Transverse colon (tissue), 4 donors: Measurements from ENCODE around the gene FNTB. TPM values are rescaled to one million over a fixed set of nuclear protein-coding genes. Genes with fewer than 3 reads are reported as not detected.

Experiments
- DNase-seq: peaks from one replicate; pipeline ENCODE4 v3.0.0-alpha.2; 2019
- H3K27ac ChIP-seq, 4 donors: fragments of 200-600 bp; sonication (generic); 2 replicates each; pipeline ENCODE4 v1.5.1; 2016 to 2018; ENCODE audit warnings: inconsistent platforms in 4 of 4
- H3K27me3 ChIP-seq: fragments of 200-600 bp; sonication (generic); 2 replicates; pipeline ENCODE4 v1.5.1; 2017; ENCODE audit warnings: inconsistent platforms
- H3K36me3 ChIP-seq, 4 donors: fragments of 200-600 bp; sonication (generic); 2 replicates each; pipeline ENCODE4 v1.5.1; 2017 to 2019; ENCODE audit warnings: inconsistent platforms in 4 of 4
- H3K4me1 ChIP-seq, 4 donors: fragments of 200-600 bp; sonication (generic); 2 replicates each; pipeline ENCODE4 v1.5.1; 2017 to 2020; ENCODE audit warnings: inconsistent platforms in 4 of 4
- H3K4me3 ChIP-seq, 4 donors: fragments of 200-600 bp; sonication (generic); 1 replicate in 1 of 4; 2 replicates in 3 of 4; pipeline versions ENCODE4 v1.5.1 to v1.6.1; 2017 to 2019; ENCODE audit warnings: inconsistent platforms in 4 of 4
- H3K9me3 ChIP-seq, 2 donors: fragments of 200-600 bp; sonication (generic); 2 replicates each; pipeline ENCODE4 v1.5.1; 2017 to 2019; ENCODE audit warnings: inconsistent platforms in 2 of 2
- CTCF ChIP-seq, 5 experiments: fragments of 200-600 bp in 3 of 5; fragments of 450-650 bp in 2 of 5; sonication (generic) in 3 of 5; IDR thresholded peaks; 1 replicate in 2 of 5; 2 replicates in 3 of 5; pipeline ENCODE4 v1.5.1; 2016 to 2017; ENCODE audit warnings: antibody characterized with exemption in 5 of 5, inconsistent platforms in 3 of 5, mild to moderate bottlenecking in 2 of 5, moderate library complexity in 1 of 5
- EP300 ChIP-seq: sonication (generic); formaldehyde crosslinking; IDR thresholded peaks from one replicate; pipeline ENCODE4 v1.6.1; 2017; ENCODE audit warnings: antibody characterized with exemption, low read depth
- POLR2A ChIP-seq: fragments of 450-650 bp; IDR thresholded peaks from one replicate; pipeline ENCODE4 v1.6.1; 2016; ENCODE audit warnings: antibody characterized with exemption, mild to moderate bottlenecking, moderate library complexity
- POLR2AphosphoS5 ChIP-seq, 3 donors: sonication (generic); formaldehyde crosslinking; IDR thresholded peaks; one replicate each; pipeline ENCODE4 v1.6.1; 2016; ENCODE audit warnings: antibody characterized with exemption in 3 of 3
- WGBS, 2 donors: methylation state at CpG; one replicate each; pipeline ENCODE4 v1.1.5; 2018; ENCODE audit warnings: low coverage in 1 of 2; 5-methylcytosine and 5-hydroxymethylcytosine counted together
- in situ Hi-C, 4 donors: fragments of 200-750 bp; cut with MboI; loops; one replicate each; pipeline versions ENCODE4 v1.15.0 to v1.15.1; 2017; ENCODE audit warnings: low sequenced_read_pairs in 3 of 4, low pct_ligation_motif_present in 1 of 4, low pct_unique_long_range_greater_than_20kb in 1 of 4
- intact Hi-C: fragments of 100-400 bp; cut with DNase I; formaldehyde crosslinking; loops from one replicate; pipeline ENCODE4 v1.15.1; 2023; ENCODE audit warnings: low total_unique reads
- total RNA-seq, 4 donors: library from RNA; depleted of rRNA; stranded (reverse); fragments of >200 nt; gene quantifications; one replicate each; pipeline ENCODE4 v1.1.0, GENCODE V29; 2016

The FNTB gene
- total RNA-seq, 4 donors from 2014 or later: 6.5 to 77.2 (median 12.7) TPM

GRCh38 chr14:65101631-65102440 is 115.1 kb downstream of the FNTB start:
- Histone ChIP-seq H3K9me3 (no peaks in the 10 kb centered on the region), H3K36me3 (no peaks in the 10 kb centered on the region), H3K4me3 (peak overlapping the region; percentile 86 to 96 (median 92)), H3K27ac (peak overlapping the region; percentile 94), H3K4me1 (peaks cover 24 to 61% (median 39%) of the 10 kb centered on the region in 4 donors), H3K27me3 (no peaks in the 10 kb centered on the region)
- peak; percentile 34 for DNase-seq
- intact Hi-C loops (loop anchor here (5.0 kb wide), 1 partner anchor 115 kb away; the partner anchor contains the start of gene FNTB), in situ Hi-C loops (no loop called here)
- TF ChIP-seq POLR2AphosphoS5 (IDR thresholded peaks at IDR 0.05) (no peak), EP300 (no peak), CTCF (IDR thresholded peaks at IDR 0.05) (no peak), POLR2A (no peak)
- 1% methylated on average over 58 of the region's 66 CpGs; no CpG with 5 or more reads in 1 of the 2 donors for WGBS, 2 donors

- TF ChIP-seq CTCF (IDR thresholded peaks at IDR 0.05) (no peak), POLR2A (peak; percentile 95), POLR2AphosphoS5 (IDR thresholded peaks at IDR 0.05) (peak; percentile 96 to 98 (median 98)), EP300 (no peak)
- intact Hi-C loops: loop anchor here (5.0 kb wide), 1 partner anchor 115 kb away; the partner anchor contains the start of gene FNTB
- in situ Hi-C loops: no loop called here
Measured at GRCh38 chr14:65102441-65103149, 115.9 kb downstream of the FNTB start, which contains the start of gene MAX. Gene MAX (minus strand): TSS chr14:65102517. CDS start chr14:65102339, 178 bp downstream.

GRCh38 chr14:65103150-65103760 is 116.6 kb downstream of the FNTB start:
- H3K4me3 ChIP-seq: peak overlapping the region; percentile 44 to 90 (median 60)
- intact Hi-C loops (loop anchor here (5.0 kb wide), 1 partner anchor 116 kb away; the partner anchor contains the start of gene FNTB), in situ Hi-C loops (no loop called here)
- no peaks in the 10 kb centered on the region for H3K27me3 ChIP-seq
- no peak for DNase-seq
- no peaks in the 10 kb centered on the region for H3K9me3 ChIP-seq
- H3K4me1 ChIP-seq: peaks cover 10 to 46% (median 29%) of the 10 kb centered on the region in 4 donors
- H3K36me3 ChIP-seq: no peaks in the 10 kb centered on the region
- WGBS, 2 donors: 7 to 50% methylated on average over 1 to 15 of the region's 22 CpGs
- peak overlapping the region; percentile 59 to 94 (median 86) for H3K27ac ChIP-seq
- no peak for TF ChIP-seq EP300
- no peak for TF ChIP-seq CTCF (IDR thresholded peaks at IDR 0.05)
- TF ChIP-seq POLR2AphosphoS5 (IDR thresholded peaks at IDR 0.05): no peak
- no peak for TF ChIP-seq POLR2A

More at GRCh38 chr14:65102441-65103149, 115.9 kb downstream of the FNTB start, which contains the start of gene MAX:
- Histone ChIP-seq H3K27ac (peak within 1 kb of the TSS; percentile 94), H3K4me1 (peaks cover 16 to 53% (median 32%) of the 10 kb centered on the region in 4 donors), H3K27me3 (no peaks in the 10 kb centered on the region), H3K36me3 (no peaks in the 10 kb centered on the region), H3K4me3 (peak within 1 kb of the TSS; percentile 86 to 96 (median 92)), H3K9me3 (no peaks in the 10 kb centered on the region)
- WGBS, 2 donors: 1% methylated on average over 36 of the region's 61 CpGs; no CpG with 5 or more reads in 1 of the 2 donors
- peak; percentile 98 for DNase-seq
